ENCODE data around the gene VAPB. TPM values are rescaled to one million over a fixed set of nuclear protein-coding genes. Genes with fewer than 3 reads are reported as not detected.

VAPB gene
- total and polyA plus RNA-seq, 2 experiments from 2014 or later: 8.8 to 37.0 TPM

DNA sequence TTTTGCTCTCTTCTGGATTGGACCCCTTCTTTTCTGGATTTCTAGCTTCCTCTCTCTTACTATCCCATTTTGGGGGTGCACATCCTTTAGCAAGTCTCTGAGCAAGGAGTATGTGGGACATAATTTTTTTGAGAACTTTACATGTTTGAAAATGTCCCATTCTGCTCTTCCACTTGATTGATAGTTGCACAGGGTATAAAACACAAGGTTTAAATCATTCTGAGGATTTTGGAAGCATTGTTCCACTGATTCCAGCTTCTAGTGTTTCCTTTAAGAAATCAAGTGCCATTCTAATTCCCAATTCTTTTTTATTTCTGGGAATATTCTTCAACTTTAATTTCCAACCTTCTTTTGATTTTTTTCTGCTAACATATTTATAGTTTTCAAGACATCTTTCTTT is 65.4 kb downstream of the VAPB start:
- Histone ChIP-seq H4K20me1 (ENCODE audit: insufficient read depth) (no peaks in the 10 kb centered on the region), H3K9me2 (ENCODE audit: insufficient read depth) (no peaks in the 10 kb centered on the region), H2AFZ (no peak overlapping the region)

DNA sequence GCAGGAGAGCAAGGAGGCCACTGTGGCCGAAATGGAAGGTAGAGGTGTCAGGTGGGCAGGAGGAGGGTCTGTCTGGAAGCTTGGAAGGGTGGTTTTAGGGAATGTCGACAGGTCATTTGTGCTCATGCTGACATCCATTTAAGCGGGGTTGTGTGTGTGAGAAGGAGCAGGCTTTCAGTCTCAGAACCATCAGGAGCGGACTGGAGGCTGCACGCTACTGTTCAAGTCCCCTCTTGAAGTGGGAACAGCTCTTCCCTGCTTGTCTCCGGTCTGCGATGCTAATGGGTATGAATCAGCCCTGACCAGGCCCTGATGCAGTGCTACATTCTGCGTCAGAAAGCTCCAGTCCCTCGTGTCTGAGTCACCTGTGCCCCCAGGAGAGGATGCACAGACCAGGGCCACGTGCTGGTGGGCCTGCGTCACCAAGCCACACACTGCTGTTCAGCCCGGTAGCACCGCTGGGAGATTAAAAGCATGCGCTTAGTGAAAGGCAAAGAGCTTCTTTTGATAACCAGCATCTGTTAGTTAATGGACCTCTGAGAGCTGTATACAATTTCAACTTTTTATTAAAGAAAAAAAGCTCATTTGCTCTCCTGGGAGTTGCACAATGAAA is 68.2 kb downstream of the VAPB start:
- Histone ChIP-seq H3K9me3 (ENCODE audit: low read depth) (no peaks in the 10 kb centered on the region), H3K36me3 (ENCODE audit: low read depth) (no peaks in the 10 kb centered on the region), H3K4me2 (ENCODE audit: unreplicated experiment) (no peak overlapping the region), H3K79me2 (ENCODE audit: insufficient read depth) (no peaks in the 10 kb centered on the region), H3K4me1 (ENCODE audit: insufficient read depth) (no peaks in the 10 kb centered on the region), H3K9me2 (ENCODE audit: insufficient read depth) (no peaks in the 10 kb centered on the region), H2AFZ (no peak overlapping the region), H3F3A (ENCODE audit: insufficient read depth) (no peaks in the 10 kb centered on the region), H4K20me1 (ENCODE audit: insufficient read depth) (no peaks in the 10 kb centered on the region), H3K4me3 (no peak overlapping the region), H3K27ac (no peak overlapping the region), H3K9ac (no peak overlapping the region), H3K27me3 (replicated peaks; ENCODE audit: insufficient read depth) (no peaks in the 10 kb centered on the region)
- in situ Hi-C loops (cut with MboI): no loop called here
- WGBS, 2 experiments (ENCODE audit: low coverage in 1 of 2, low lambda C conversion rate in 2 of 2, missing lambda C conversion rate in 2 of 2): 85 to 90% methylated on average over 14 of the region's 14 CpGs
- DNase-seq: peak; percentile 44
- TF ChIP-seq EZH2 (IDR thresholded peaks at IDR 0.05; ENCODE audit: insufficient read depth, poor library complexity, severe bottlenecking) (no peak), EZH2phosphoT487 (IDR thresholded peaks at IDR 0.05; ENCODE audit: insufficient read depth, low read depth) (no peak)

More for the DNA sequence above, 65.4 kb downstream of the VAPB start:
- no peak for DNase-seq
- in situ Hi-C loops (cut with MboI): no loop called here
- H3K36me3 ChIP-seq (ENCODE audit: low read depth): no peaks in the 10 kb centered on the region
- H3K9ac ChIP-seq: no peak overlapping the region
- no peaks in the 10 kb centered on the region for H3F3A ChIP-seq (ENCODE audit: insufficient read depth)
- H3K4me1 ChIP-seq (ENCODE audit: insufficient read depth): no peaks in the 10 kb centered on the region
- no peak overlapping the region for H3K27ac ChIP-seq
- no peak overlapping the region for H3K4me3 ChIP-seq
- no peaks in the 10 kb centered on the region for H3K27me3 ChIP-seq (replicated peaks; ENCODE audit: insufficient read depth)
- no peaks in the 10 kb centered on the region for H3K9me3 ChIP-seq (ENCODE audit: low read depth)
- no peak for TF ChIP-seq EZH2 (IDR thresholded peaks at IDR 0.05; ENCODE audit: insufficient read depth, poor library complexity, severe bottlenecking)
- TF ChIP-seq EZH2phosphoT487 (IDR thresholded peaks at IDR 0.05; ENCODE audit: insufficient read depth, low read depth): no peak
- no peaks in the 10 kb centered on the region; the same call in 1 of the 2 replicates for H3K79me2 ChIP-seq (ENCODE audit: insufficient read depth)
- no peak overlapping the region for H3K4me2 ChIP-seq (ENCODE audit: unreplicated experiment)

DNA sequence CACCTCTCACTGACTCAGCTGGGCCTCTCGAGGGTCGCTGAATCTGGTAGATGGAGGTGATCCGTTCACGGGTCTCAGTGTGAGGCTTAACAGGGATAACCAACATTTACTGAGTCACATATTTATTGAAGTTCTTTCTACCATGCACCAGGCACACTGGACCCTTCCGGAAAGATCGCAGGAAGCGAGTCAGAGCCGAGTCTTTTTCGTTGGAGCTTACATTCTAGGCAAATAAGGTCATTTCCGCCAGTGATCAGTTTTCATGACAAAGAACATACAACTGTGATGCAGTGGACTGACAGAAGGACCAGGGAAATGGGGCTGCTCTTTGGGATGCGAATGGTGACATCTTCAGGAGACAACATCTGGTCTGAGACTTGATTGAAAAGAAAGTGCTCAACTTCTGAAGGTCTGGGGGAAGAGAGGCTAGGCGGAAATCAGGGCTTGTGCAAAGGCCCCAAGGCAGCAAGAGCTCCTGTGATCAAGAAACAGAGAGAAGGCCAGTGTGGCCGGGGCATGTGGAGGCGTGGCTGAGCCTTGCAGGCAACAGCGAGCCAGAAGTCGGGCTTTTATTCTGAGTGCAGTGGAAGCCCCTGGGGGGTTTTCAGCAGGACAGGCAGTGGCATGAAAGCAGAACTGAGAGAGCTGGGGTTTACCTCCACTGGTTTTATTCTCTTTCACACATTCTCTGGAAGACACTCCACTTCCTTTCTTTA is 69.5 kb downstream of the VAPB start:
- in situ Hi-C loops (cut with MboI): no loop called here
- H3K4me2 ChIP-seq (ENCODE audit: unreplicated experiment): no peak overlapping the region
- no peak overlapping the region for H3K9ac ChIP-seq
- peaks cover 4% of the 10 kb centered on the region; the same call in 1 of the 2 replicates for H3F3A ChIP-seq (ENCODE audit: insufficient read depth)
- no peaks in the 10 kb centered on the region for H3K9me2 ChIP-seq (ENCODE audit: insufficient read depth)
- no peaks in the 10 kb centered on the region for H4K20me1 ChIP-seq (ENCODE audit: insufficient read depth)
- H3K9me3 ChIP-seq (ENCODE audit: low read depth): no peaks in the 10 kb centered on the region
- no peaks in the 10 kb centered on the region for H3K79me2 ChIP-seq (ENCODE audit: insufficient read depth)
- 87 to 90% methylated on average over 16 of the region's 16 CpGs for WGBS, 2 experiments (ENCODE audit: low coverage in 1 of 2, low lambda C conversion rate in 2 of 2, missing lambda C conversion rate in 2 of 2)
- H3K27ac ChIP-seq: no peak overlapping the region
- no peak overlapping the region for H2AFZ ChIP-seq
- H3K4me3 ChIP-seq: no peak overlapping the region
- TF ChIP-seq EZH2phosphoT487 (IDR thresholded peaks at IDR 0.05; ENCODE audit: insufficient read depth, low read depth): no peak
- TF ChIP-seq EZH2 (IDR thresholded peaks at IDR 0.05; ENCODE audit: insufficient read depth, poor library complexity, severe bottlenecking): no peak
- no peak for DNase-seq
- no peaks in the 10 kb centered on the region for H3K4me1 ChIP-seq (ENCODE audit: insufficient read depth)
- no peaks in the 10 kb centered on the region for H3K27me3 ChIP-seq (replicated peaks; ENCODE audit: insufficient read depth)
- H3K36me3 ChIP-seq (ENCODE audit: low read depth): no peaks in the 10 kb centered on the region

DNA sequence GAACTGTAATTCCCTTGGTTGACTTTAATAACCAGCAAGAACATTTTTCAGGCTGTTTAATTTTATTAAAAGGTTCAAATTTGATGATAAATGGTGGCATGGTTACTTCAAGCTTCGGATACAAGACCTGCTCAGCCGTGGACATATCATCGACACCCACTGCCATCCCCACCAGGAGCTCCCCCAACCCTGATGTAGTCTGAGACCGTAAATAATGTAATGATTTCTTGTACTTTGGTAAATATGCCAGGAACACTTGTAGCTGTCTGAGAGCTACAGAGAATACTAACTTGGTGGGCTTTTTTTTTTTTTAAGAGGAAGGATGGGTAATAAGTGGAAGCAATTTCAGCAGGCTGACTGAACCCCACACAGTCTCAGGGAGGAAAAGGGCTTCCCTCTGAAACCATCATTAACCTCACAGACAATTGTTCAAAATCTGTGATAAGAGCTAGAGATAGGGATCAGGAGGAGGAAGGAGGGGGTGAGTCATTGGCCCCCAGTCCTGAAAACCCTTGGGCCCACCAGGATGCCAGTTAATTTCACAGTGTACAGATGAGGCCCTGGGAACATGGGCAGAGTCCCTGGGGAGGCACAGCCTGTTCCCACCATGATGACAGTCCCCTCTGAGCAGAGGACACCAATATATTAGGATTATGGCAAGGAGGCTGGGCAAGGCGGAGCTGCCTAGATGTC is 70.2 kb downstream of the VAPB start:
- H3K4me2 ChIP-seq (ENCODE audit: unreplicated experiment): no peak overlapping the region
- no peaks in the 10 kb centered on the region for H3K79me2 ChIP-seq (ENCODE audit: insufficient read depth)
- H3K27me3 ChIP-seq (replicated peaks; ENCODE audit: insufficient read depth): no peaks in the 10 kb centered on the region
- H2AFZ ChIP-seq: no peak overlapping the region
- 92 to 96% methylated on average over 5 of the region's 5 CpGs for WGBS, 2 experiments (ENCODE audit: low coverage in 1 of 2, low lambda C conversion rate in 2 of 2, missing lambda C conversion rate in 2 of 2)
- no peak overlapping the region for H3K9ac ChIP-seq
- H3K27ac ChIP-seq: no peak overlapping the region
- no peaks in the 10 kb centered on the region for H3K4me1 ChIP-seq (ENCODE audit: insufficient read depth)
- no peak for DNase-seq
- TF ChIP-seq EZH2phosphoT487 (IDR thresholded peaks at IDR 0.05; ENCODE audit: insufficient read depth, low read depth): no peak
- no peak for TF ChIP-seq EZH2 (IDR thresholded peaks at IDR 0.05; ENCODE audit: insufficient read depth, poor library complexity, severe bottlenecking)
- H3K36me3 ChIP-seq (ENCODE audit: low read depth): no peaks in the 10 kb centered on the region
- H4K20me1 ChIP-seq (ENCODE audit: insufficient read depth): no peaks in the 10 kb centered on the region
- peaks cover 6% of the 10 kb centered on the region; the same call in 1 of the 2 replicates for H3F3A ChIP-seq (ENCODE audit: insufficient read depth)
- no peaks in the 10 kb centered on the region for H3K9me2 ChIP-seq (ENCODE audit: insufficient read depth)
- no peaks in the 10 kb centered on the region for H3K9me3 ChIP-seq (ENCODE audit: low read depth)
- no peak overlapping the region for H3K4me3 ChIP-seq
- in situ Hi-C loops (cut with MboI): no loop called here

Measured in GM23248 (cell line).